Activated naive CD8-positive, alpha-beta T cell treated with anti-CD3 and anti-CD28 coated beads for 36 hours (primary cell): ENCODE results near the gene TBCE. TPM values are rescaled to one million over a fixed set of nuclear protein-coding genes. Genes with fewer than 3 reads are reported as not detected.

Source experiments
- DNase-seq: peaks from one replicate; pipeline ENCODE4 v3.0.0; 2021
- H3K27ac Mint-ChIP-seq: one replicate; pipeline ENCODE4 v1.8.0; 2022; ENCODE audit warnings: mild to moderate bottlenecking, moderate library complexity, mixed read lengths
- H3K27me3 Mint-ChIP-seq: one replicate; pipeline ENCODE4 v1.8.0; 2022; ENCODE audit warnings: mild to moderate bottlenecking, mixed read lengths
- H3K36me3 Mint-ChIP-seq: one replicate; pipeline ENCODE4 v1.8.0; 2021; ENCODE audit warnings: mild to moderate bottlenecking, mixed read lengths
- H3K4me1 Mint-ChIP-seq: one replicate; pipeline ENCODE4 v1.8.0; 2021; ENCODE audit warnings: mixed read lengths
- H3K4me3 Mint-ChIP-seq: one replicate; pipeline ENCODE4 v1.8.0; 2022; ENCODE audit warnings: mild to moderate bottlenecking, moderate library complexity, mixed read lengths
- H3K9me3 Mint-ChIP-seq: one replicate; pipeline ENCODE4 v1.8.0; 2022; ENCODE audit warnings: mixed read lengths
- total RNA-seq, 2 experiments: library from RNA; stranded (reverse); gene quantifications; one replicate each; pipeline ENCODE4 v1.2.3, GENCODE V29; 2021

TBCE gene, protein sequence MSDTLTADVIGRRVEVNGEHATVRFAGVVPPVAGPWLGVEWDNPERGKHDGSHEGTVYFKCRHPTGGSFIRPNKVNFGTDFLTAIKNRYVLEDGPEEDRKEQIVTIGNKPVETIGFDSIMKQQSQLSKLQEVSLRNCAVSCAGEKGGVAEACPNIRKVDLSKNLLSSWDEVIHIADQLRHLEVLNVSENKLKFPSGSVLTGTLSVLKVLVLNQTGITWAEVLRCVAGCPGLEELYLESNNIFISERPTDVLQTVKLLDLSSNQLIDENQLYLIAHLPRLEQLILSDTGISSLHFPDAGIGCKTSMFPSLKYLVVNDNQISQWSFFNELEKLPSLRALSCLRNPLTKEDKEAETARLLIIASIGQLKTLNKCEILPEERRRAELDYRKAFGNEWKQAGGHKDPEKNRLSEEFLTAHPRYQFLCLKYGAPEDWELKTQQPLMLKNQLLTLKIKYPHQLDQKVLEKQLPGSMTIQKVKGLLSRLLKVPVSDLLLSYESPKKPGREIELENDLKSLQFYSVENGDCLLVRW
- 10 to 100 TPM; 23.3 to 25.4 TPM for total RNA-seq

DNA sequence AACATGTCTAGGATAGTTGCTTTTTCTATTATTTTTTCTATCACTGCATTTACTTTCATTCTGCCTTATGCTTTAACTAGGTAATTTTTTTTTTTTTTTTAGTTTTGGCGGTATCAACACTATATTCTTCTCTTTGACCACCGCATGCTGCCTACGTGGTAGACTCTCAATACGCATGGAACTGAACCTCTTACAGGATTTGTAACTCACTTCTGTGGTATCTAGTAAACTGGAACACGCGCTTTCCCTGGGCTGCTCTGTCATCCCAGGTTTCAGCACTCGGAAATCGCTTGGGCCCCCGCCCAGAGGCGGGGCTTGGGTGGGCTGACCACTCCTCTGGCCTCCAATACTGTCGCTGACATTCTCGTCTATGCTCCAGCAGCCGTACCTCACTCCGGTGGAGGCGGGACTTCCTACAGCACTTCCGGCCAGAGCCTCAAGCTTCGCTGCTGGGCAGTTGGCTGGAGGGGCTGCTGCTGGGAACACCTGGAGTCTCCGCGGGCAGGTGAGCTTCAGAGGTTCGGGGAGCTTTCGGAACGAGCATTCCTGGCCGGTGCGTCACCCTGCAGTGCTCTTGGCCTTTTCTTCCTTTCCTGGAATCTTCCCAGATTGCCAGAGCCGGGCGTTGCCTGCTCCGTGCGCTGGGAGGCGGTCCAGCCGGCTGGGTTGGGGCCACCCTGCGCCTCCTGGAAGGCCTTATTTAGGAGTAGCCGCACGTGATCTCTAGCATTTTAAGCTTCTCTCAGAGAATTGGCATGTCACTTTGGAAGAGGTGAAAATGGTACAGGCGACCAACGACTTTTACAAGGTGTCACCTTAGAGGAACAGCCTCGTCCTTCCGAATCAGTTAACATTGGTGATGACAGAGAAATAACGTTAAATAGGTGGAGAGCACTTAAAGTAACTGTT is at the start of gene TBCE:
Gene TBCE (plus strand): TSS at position 428 of the 909 bp plus-strand sequence. CDS start 12,623 bp downstream, outside the sequence.
- no peaks in the 10 kb centered on the region for H3K27me3 Mint-ChIP-seq
- peaks cover 7% of the 10 kb centered on the region for H3K36me3 Mint-ChIP-seq
- peak within 1 kb of the TSS; percentile 95 for H3K27ac Mint-ChIP-seq
- H3K9me3 Mint-ChIP-seq = no peaks in the 10 kb centered on the region
- H3K4me1 Mint-ChIP-seq = peaks cover 22% of the 10 kb centered on the region
- H3K4me3 Mint-ChIP-seq = peak within 1 kb of the TSS; percentile 97
- DNase-seq = peak; percentile 90

DNA sequence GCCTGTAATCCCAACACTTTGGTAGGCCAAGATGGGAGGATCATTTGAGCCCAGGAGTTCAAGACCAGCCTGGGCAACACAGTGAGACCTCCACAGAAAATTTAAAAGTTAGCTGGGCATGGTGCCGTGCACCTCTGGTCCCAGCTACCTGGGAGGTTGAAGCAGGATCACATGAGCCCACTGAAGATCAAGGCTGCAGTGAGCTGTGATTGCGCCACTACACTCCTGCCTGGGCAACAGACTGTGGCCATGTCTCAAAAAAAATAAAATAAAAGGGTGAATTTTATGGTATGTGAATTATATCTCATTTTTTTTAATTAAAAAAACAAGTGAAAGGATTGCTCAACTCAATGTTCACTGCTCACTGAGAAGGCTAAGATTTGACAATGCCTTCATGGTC is 48.0 kb upstream of the TBCE start:
- no peak for DNase-seq

DNA sequence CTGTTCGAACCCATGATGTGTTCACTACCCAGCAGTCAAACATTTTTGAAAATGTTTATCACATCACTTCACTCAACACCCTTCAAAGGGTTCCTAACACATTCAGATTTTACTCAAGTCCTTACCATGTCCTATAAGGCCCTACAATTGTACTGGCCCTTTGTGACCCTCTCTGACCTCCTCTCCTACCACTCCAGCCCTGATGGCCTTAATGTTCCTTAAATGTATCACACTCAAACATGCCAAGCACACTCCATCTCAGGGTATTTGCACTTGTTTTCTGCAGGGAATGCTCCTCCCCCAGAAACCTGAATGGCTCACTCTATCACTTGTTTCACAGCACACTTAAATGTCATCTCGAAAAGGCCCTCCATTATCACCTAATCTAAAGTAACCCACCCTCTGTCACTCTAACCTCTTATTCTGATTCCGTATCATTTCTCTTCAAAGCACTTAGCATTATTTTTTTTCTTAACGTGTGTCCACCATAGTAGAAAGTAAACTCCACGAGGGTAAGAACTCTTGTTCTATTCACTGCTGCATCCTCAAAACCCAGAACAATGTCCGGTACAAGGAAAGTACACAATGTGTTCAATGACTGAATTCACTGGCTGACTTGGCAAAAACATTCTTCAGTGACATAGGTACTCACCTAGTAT is 46.6 kb upstream of the TBCE start:
- H3K27me3 Mint-ChIP-seq = no peaks in the 10 kb centered on the region
- no peak overlapping the region for H3K4me3 Mint-ChIP-seq
- DNase-seq = no peak
- peaks cover 46% of the 10 kb centered on the region for H3K36me3 Mint-ChIP-seq
- no peaks in the 10 kb centered on the region for H3K9me3 Mint-ChIP-seq
- H3K4me1 Mint-ChIP-seq = peaks cover 63% of the 10 kb centered on the region
- H3K27ac Mint-ChIP-seq = peak overlapping the region; percentile 7

More for the DNA sequence above, 48.0 kb upstream of the TBCE start:
- H3K4me3 Mint-ChIP-seq = no peak overlapping the region
- H3K27me3 Mint-ChIP-seq = no peaks in the 10 kb centered on the region
- H3K9me3 Mint-ChIP-seq = no peaks in the 10 kb centered on the region
- peaks cover 63% of the 10 kb centered on the region for H3K4me1 Mint-ChIP-seq
- peak overlapping the region; percentile 59 for H3K27ac Mint-ChIP-seq
- H3K36me3 Mint-ChIP-seq = peaks cover 44% of the 10 kb centered on the region

DNA sequence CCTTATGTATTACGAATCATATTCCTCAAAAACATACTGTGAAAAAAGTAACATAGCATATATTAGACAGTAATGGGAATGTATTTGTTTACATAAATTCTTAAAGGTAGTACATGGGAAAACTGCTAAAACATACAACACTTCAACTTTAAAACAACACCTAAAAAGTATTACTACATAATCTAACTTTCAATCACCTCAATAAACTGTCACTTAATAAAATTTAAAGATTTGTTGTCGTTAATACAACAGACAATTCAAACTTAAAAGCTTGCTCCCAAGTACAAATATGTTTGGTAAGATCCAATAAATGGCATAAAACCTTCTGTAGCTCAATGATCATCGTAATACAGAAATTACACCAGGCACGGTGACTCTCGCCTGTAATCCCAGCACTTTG is 42.9 kb upstream of the TBCE start:
- Mint-ChIP-seq H3K27me3 (no peaks in the 10 kb centered on the region), H3K9me3 (no peaks in the 10 kb centered on the region), H3K36me3 (peaks cover 42% of the 10 kb centered on the region), H3K4me1 (peaks cover 49% of the 10 kb centered on the region), H3K4me3 (peak overlapping the region; percentile 72), H3K27ac (peak overlapping the region; percentile 73)
- DNase-seq = no peak

DNA sequence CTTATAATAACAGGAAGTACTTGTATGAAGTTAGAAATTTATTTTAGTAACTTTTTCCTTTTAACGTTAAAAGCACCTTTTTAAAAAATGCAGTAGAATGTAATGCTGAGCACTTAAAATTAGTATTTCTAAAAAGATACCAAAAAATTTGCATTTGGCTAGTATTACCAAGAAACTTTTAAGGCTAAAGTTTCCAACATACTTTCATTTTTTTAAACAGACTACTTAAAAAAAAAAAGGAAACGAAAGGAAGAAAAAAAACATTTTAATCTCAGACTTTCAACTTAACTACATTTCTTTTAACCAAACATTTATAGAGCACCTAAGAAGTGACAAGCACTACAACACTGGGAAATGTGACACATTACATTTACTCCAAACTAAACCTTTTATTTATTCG is 42.1 kb upstream of the TBCE start:
- no peak for DNase-seq
- Mint-ChIP-seq H3K4me1 (peaks cover 46% of the 10 kb centered on the region), H3K27ac (peak overlapping the region; percentile 95), H3K36me3 (peaks cover 38% of the 10 kb centered on the region), H3K4me3 (peak overlapping the region; percentile 89), H3K27me3 (no peaks in the 10 kb centered on the region), H3K9me3 (no peaks in the 10 kb centered on the region)

DNA sequence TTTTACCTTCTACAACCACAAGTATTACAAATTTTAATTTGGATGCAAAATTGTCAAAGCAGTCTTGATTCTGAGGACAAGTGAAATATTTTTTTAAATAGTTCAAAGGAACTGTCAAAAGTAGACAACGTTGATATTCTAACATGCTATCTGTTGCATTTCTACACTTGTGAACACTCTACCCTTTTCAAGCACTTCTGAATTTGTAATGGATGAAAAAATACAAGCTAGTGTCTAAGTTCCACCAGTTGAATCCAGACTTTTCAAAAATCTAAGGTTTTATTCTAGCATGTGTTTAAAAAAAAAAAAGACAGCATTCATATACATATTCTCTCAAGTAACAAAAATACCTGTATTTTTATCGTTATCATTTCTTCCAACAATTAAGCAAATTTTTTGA is 41.4 kb upstream of the TBCE start:
- peak overlapping the region; percentile 95 for H3K27ac Mint-ChIP-seq
- peaks cover 31% of the 10 kb centered on the region for H3K36me3 Mint-ChIP-seq
- H3K4me3 Mint-ChIP-seq = peak overlapping the region; percentile 89
- no peak for DNase-seq
- H3K27me3 Mint-ChIP-seq = no peaks in the 10 kb centered on the region
- H3K9me3 Mint-ChIP-seq = no peaks in the 10 kb centered on the region
- peaks cover 39% of the 10 kb centered on the region for H3K4me1 Mint-ChIP-seq

DNA sequence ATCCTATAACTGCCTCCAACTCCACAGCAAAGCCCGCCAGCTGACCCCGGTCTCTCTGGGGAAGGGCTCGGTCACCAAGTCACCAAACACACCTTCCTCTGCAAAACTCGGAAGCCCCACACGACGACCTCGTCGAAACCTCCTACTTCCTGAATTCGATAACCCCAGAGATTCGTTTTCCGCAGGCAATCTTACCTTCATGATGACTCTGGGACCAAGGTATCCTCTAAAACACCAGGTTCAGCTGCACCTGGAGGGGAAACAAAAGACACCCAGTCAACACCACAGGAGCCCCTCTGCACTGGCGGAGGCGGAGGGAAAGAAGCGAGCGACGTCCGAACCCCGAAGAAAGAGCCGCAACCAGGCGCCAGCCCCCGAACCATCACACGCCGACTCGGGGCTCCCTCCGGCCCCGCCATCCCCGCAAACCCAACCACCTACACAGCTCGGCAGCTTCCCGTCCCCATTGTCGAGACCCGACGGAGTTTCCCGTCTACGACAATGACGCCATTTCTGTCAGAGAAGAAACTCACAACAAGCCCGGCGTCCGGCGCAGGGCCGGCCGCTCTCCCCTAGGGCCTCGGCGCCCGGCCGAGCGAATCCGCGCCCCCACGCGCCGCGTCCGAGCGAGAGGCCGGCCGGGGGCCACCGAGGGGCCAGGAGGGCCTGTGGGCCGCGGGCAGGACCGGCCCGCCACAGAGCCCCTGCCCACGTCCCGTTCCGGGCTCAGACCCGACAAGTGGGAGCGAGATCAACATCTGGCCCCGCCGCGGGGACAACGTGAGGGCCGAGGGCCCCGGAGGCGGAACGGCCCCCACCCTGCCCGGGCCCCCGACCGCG is 40.3 kb upstream of the TBCE start:
- Mint-ChIP-seq H3K36me3 (peaks cover 29% of the 10 kb centered on the region), H3K27me3 (no peaks in the 10 kb centered on the region), H3K9me3 (no peaks in the 10 kb centered on the region), H3K4me3 (peak overlapping the region; percentile 89), H3K4me1 (peaks cover 33% of the 10 kb centered on the region), H3K27ac (peak overlapping the region; percentile 95)
- DNase-seq = peak; percentile 77

DNA sequence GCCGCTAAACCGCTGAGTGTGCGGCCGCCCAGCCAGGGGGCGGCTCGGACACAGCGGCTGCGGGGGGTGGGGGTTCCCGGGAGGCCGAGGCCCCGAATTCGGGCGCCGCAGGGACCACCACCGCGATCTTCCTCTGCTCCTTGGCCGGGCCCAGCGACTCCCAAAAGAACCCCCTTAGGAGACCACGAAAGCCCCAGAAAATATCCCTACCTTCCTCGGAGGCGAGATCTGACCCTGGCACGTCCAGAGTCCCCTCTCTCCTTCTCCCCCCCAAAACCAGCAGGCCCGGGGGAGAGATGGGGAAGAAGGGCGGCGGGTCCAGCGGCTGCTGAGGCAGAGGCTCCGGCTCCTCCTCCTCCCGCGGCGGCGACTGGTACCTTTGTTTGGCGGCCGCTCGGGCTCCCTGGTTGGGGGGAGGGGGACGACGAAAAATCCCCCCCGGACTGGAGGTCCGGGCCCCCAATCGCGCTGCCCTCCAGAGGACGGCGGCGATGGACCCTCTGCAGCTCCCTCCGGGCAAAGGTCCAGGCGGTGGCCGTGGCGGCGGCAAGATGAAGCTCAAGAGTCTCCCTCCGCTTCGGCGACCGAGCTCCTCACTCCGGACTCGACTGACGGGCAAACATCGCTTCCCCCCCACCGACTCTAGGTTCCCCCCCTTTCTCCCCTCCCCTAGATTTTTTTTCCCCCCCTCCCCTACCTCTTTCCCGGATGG is 39.5 kb upstream of the TBCE start, which contains the start of gene ARID4B:
Gene ARID4B (minus strand): TSS at position 621 of the 712 bp plus-strand sequence. CDS start 1,260 bp downstream, outside the sequence.
- peak; percentile 67 for DNase-seq
- Mint-ChIP-seq H3K9me3 (no peaks in the 10 kb centered on the region), H3K36me3 (peaks cover 23% of the 10 kb centered on the region), H3K27me3 (no peaks in the 10 kb centered on the region), H3K4me3 (peak within 1 kb of the TSS; percentile 89), H3K27ac (peak within 1 kb of the TSS; percentile 95), H3K4me1 (peaks cover 30% of the 10 kb centered on the region)

DNA sequence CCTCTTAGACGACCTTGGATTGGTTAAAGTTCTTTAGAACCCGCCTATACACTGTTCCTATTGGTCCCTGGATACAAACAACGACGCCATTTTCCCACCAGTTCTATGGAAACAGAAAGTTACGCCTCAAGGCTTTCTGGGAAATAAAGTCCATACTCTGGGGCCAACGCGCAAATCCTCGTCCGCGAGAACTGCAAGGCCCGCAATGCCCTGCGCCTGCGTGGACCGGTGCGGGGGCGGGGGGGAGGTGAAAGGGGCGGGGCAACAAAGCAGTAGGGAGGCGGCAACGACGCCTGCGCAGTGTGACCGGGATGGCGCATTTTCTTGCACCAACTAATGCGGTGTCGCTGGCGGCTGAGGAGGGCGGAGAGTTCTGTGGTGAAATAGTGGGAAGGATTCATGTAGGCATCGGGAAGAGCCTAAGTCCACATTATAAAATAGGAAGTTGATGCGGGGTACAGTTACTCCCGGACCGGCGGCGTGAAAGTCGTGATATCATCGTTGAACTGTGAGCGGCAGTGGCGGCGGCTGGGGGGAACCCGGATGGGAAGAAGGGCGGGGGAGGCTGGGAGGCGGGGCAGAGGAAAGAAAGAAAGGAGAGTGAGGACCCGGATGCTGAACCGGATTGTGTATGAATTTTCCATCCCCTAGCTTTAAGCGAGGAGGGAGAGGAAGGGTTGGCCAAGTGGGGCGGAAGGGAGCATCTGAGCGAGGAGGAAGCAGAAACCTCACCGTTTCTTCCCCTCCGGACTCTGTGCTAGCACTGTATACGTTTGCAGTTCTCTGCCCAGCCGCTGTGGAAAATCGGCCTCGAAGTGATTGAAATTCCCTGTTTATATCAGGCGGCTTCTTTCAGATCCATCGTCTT is 38.7 kb upstream of the TBCE start, which contains the start of gene GGPS1:
Gene GGPS1 (plus strand): TSS at position 300 of the 868 bp plus-strand sequence. CDS start 6,695 bp downstream, outside the sequence.
- peak; percentile 95 for DNase-seq
- H3K9me3 Mint-ChIP-seq = no peaks in the 10 kb centered on the region
- no peak within 1 kb of the TSS for H3K4me3 Mint-ChIP-seq
- H3K27me3 Mint-ChIP-seq = no peaks in the 10 kb centered on the region
- peaks cover 21% of the 10 kb centered on the region for H3K36me3 Mint-ChIP-seq
- H3K27ac Mint-ChIP-seq = peak within 1 kb of the TSS; percentile 92
- peaks cover 27% of the 10 kb centered on the region for H3K4me1 Mint-ChIP-seq

DNA sequence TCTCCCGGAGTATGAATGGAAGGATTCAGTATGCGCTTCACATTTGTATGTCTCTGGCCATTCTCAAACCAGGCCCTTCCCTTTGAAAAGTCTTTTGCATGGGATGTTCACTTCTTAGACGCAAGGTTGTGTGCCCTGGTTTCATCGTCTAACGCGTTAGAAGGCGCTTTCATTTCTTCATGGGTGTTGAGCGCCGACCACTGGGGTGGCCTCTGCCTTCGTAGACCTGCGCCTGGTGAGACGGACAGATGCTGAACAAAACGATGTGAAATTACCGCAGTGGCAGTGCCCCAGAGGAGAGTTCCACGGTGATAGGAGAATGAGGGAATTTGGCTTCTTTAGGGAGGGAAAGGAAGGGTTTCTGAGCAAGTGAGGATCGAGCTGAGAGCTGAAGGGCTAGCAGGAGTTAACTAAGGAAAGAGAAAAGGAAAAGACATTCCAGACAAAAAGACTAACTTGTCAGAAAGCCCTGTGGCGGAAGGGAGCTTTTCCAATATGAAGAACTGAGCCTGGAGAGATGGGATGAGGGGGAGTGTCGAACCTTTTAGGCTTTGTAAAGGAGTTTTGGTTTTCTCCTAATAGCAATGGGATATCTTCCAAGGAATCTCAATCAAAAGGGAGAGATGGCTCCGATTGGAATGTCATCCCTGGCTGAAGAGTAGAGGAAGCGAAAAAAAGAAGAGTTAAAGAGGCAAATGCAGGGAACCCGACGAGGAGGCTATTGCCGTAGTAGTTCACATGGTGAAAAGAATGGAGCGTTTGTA is 37.9 kb upstream of the TBCE start:
- no peaks in the 10 kb centered on the region for H3K9me3 Mint-ChIP-seq
- H3K36me3 Mint-ChIP-seq = peaks cover 18% of the 10 kb centered on the region
- no peak overlapping the region for H3K27ac Mint-ChIP-seq
- H3K4me3 Mint-ChIP-seq = no peak overlapping the region
- no peaks in the 10 kb centered on the region for H3K27me3 Mint-ChIP-seq
- peak; percentile 59 for DNase-seq
- H3K4me1 Mint-ChIP-seq = peaks cover 28% of the 10 kb centered on the region

DNA sequence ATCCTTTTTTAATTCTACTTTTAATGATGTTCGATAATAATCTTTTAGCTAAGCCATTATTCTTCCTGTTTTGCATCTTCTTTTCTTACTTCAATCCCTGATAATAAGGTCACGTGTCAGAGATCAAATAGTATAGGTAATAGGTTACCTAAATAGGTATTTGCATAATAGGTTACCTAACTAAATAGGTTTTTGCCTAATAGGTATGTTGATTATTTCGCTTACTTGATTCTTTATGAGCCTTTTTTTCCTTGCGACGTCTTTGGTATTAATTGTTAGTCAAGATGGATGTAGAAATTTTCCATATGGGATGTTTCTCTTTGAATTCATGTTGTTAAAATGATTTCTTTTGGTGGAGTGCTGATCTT is 36.3 kb upstream of the TBCE start:
- no peak for DNase-seq
- peaks cover 21% of the 10 kb centered on the region for H3K36me3 Mint-ChIP-seq
- no peaks in the 10 kb centered on the region for H3K9me3 Mint-ChIP-seq
- H3K27ac Mint-ChIP-seq = peak overlapping the region; percentile 76
- H3K4me3 Mint-ChIP-seq = no peak overlapping the region
- peaks cover 26% of the 10 kb centered on the region for H3K4me1 Mint-ChIP-seq
- no peaks in the 10 kb centered on the region for H3K27me3 Mint-ChIP-seq

DNA sequence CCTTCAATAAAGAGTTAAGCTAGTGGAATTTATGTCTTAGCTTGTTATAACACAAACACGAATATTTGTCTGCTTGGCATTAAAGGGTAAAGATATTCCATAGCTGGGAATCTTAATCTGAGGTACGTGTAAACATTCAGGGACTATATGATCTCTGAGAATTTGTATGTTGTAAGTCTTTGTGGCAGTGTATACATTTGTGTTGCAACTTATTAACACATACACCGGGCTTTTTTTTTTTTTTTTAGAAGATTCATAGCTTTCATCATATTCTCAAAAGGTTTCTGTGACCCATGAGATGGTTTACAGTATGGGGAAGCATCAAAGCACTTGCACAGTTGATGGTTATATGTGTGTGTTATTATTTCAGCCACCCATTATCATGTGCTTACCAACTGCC is 35.8 kb upstream of the TBCE start:
- H3K4me3 Mint-ChIP-seq = no peak overlapping the region
- no peaks in the 10 kb centered on the region for H3K9me3 Mint-ChIP-seq
- no peaks in the 10 kb centered on the region for H3K27me3 Mint-ChIP-seq
- no peak for DNase-seq
- peaks cover 26% of the 10 kb centered on the region for H3K4me1 Mint-ChIP-seq
- no peak overlapping the region for H3K27ac Mint-ChIP-seq
- H3K36me3 Mint-ChIP-seq = peaks cover 18% of the 10 kb centered on the region
